Endothelial cell of umbilical vein (primary cell): Measurements from ENCODE around the gene KIF20B. TPM values are rescaled to one million over a fixed set of nuclear protein-coding genes. Genes with fewer than 3 reads are reported as not detected.

ENCODE experiments used
- BruUV-seq: library from RNA; stranded (reverse); fragments of 400-500 nt; replicated peaks from 2 replicates; lab custom pipeline; 2021; lab: Mats Ljungman, UMichigan
- CTCF ChIA-PET: fragments of 300-600, 350-600 bp; sonication (Branson Sonifier 250); formaldehyde crosslinking; loops from one replicate; lab custom pipeline; 2021; ENCODE audit warnings: antibody characterized with exemption, inconsistent platforms; lab: Charles Lee
- POLR2A ChIA-PET: fragments of 300-600, 350-600 bp; sonication (Branson Sonifier 250); formaldehyde crosslinking; loops from one replicate; lab custom pipeline; 2021; ENCODE audit warnings: antibody characterized with exemption, inconsistent platforms; lab: Charles Lee
- DNase-seq: peaks from one replicate; pipeline ENCODE4 v3.0.0-alpha.2; 2011; ENCODE audit warnings: low read depth, low spot score
- FAIRE-seq: peaks from 2 replicates; lab custom pipeline; 2011; peaks lifted over from hg19 to GRCh38; lab: Jason Lieb, UNC
- H2AFZ ChIP-seq: 2 replicates; pipeline ENCODE4 v1.6.0; 2012; ENCODE audit warnings: low read depth, low read length, control low read depth, inconsistent platforms
- H3K27ac ChIP-seq: 2 replicates; pipeline ENCODE4 v1.5.1; 2011; ENCODE audit warnings: low read depth, mild to moderate bottlenecking, control low read depth, low read length, moderate library complexity; ENCODE audit not compliant: insufficient read depth
- H3K27me3 ChIP-seq, 2 experiments: 2 replicates each; pipeline versions ENCODE4 v1.6.0 to v1.6.1; 2011; ENCODE audit warnings: low read length in 2 of 2, mixed read lengths in 1 of 2; ENCODE audit not compliant: control insufficient read depth in 2 of 2, insufficient read depth in 2 of 2
- H3K36me3 ChIP-seq, 2 experiments: 2 replicates in 1 of 2; 3 replicates in 1 of 2; pipeline ENCODE4 v1.5.1; 2011; ENCODE audit warnings: low read length in 2 of 2, mild to moderate bottlenecking in 1 of 2, moderate library complexity in 1 of 2; ENCODE audit not compliant: control insufficient read depth in 2 of 2, insufficient read depth in 2 of 2; ENCODE audit errors: extremely low read depth in 1 of 2
- H3K4me1 ChIP-seq: 3 replicates; pipeline ENCODE4 v1.5.1; 2011; ENCODE audit warnings: mild to moderate bottlenecking, low read length; ENCODE audit not compliant: control insufficient read depth, insufficient read depth; ENCODE audit errors: extremely low read depth
- H3K4me2 ChIP-seq: 2 replicates; pipeline ENCODE4 v1.6.1; 2011; ENCODE audit warnings: low read length, control low read depth, mixed read lengths; ENCODE audit not compliant: insufficient read depth
- H3K4me3 ChIP-seq, 3 experiments: fragments of 200-600 bp in 1 of 3; sonication (generic), shearing (Covaris generic) in 1 of 3; replicated peaks in 1 of 3; 2 replicates each; pipeline ENCODE4 v1.5.1; 2011 to 2016; ENCODE audit warnings: control low read depth in 3 of 3, low read length in 3 of 3, mild to moderate bottlenecking in 2 of 3, inconsistent platforms in 1 of 3, low read depth in 1 of 3, moderate library complexity in 1 of 3; ENCODE audit not compliant: insufficient read depth in 1 of 3
- H3K79me2 ChIP-seq: 2 replicates; pipeline ENCODE4 v1.6.0; 2012; ENCODE audit warnings: low read length, inconsistent platforms; ENCODE audit not compliant: control insufficient read depth, insufficient read depth
- H3K9ac ChIP-seq: replicated peaks from 2 replicates; pipeline ENCODE3; 2011; ENCODE audit warnings: low read length, control low read depth; ENCODE audit not compliant: insufficient read depth; ENCODE audit errors: extremely low read depth
- H3K9me1 ChIP-seq: replicated peaks from 3 replicates; pipeline ENCODE4 v1.6.0; 2011; ENCODE audit warnings: mild to moderate bottlenecking, low read length; ENCODE audit not compliant: control insufficient read depth, insufficient read depth; ENCODE audit errors: extremely low read depth
- H3K9me3 ChIP-seq: replicated peaks from 2 replicates; pipeline ENCODE4 v1.5.1; 2012; ENCODE audit warnings: low read length, inconsistent platforms; ENCODE audit not compliant: control insufficient read depth, insufficient read depth
- H4K20me1 ChIP-seq: replicated peaks from 2 replicates; pipeline ENCODE3; 2011; ENCODE audit warnings: mild to moderate bottlenecking, low read length; ENCODE audit not compliant: control insufficient read depth, insufficient read depth; ENCODE audit errors: extremely low read depth
- CTCF ChIP-seq, 2 donors: IDR thresholded peaks; 1 replicate in 1 of 2; 2 replicates in 1 of 2; pipeline ENCODE4 v1.5.1; 2011; ENCODE audit warnings: low read length in 2 of 2, mild to moderate bottlenecking in 2 of 2, moderate library complexity in 2 of 2, control low read depth in 1 of 2, inconsistent platforms in 1 of 2, low read depth in 1 of 2; ENCODE audit not compliant: insufficient read depth in 1 of 2; ENCODE audit errors: extremely low read depth in 1 of 2
- JUN ChIP-seq: IDR thresholded peaks from 2 replicates; pipeline ENCODE4 v1.6.1; 2011; ENCODE audit warnings: borderline replicate concordance, low read depth; ENCODE audit not compliant: insufficient read length, insufficient read depth
- MAX ChIP-seq: IDR thresholded peaks from 2 replicates; pipeline ENCODE4 v1.6.1; 2011; ENCODE audit not compliant: insufficient read depth, insufficient read length
- MYC ChIP-seq: IDR thresholded peaks from one replicate; pipeline ENCODE4 v1.6.1; 2011; ENCODE audit warnings: mild to moderate bottlenecking, low read depth, low read length
- POLR2A ChIP-seq: IDR thresholded peaks from 2 replicates; pipeline ENCODE4 v1.6.1; 2012; ENCODE audit warnings: low read depth, mild to moderate bottlenecking, control low read depth, low read length
- POLR2AphosphoS5 ChIP-seq: IDR thresholded peaks from 2 replicates; pipeline ENCODE4 v1.6.1; 2012; ENCODE audit warnings: low read depth, mild to moderate bottlenecking, control low read depth, low read length, moderate library complexity; ENCODE audit not compliant: insufficient read depth
- dilution Hi-C: fragments of 300-500 bp; cut with MboI; formaldehyde crosslinking; loops from one replicate; pipeline ENCODE4 v1.15.0; 2019; ENCODE audit warnings: low sequenced_read_pairs; ENCODE audit not compliant: extremely low pct_ligation_motif_present
- intact Hi-C: fragments of 100-400 bp; cut with micrococcal nuclease; formaldehyde crosslinking; loops from one replicate; pipeline ENCODE4 v1.10.0; 2022
- polyA plus RNA-seq, 4 experiments: library from polyadenylated mRNA; depleted of rRNA in 3 of 4; stranded (reverse) in 3 of 4; unstranded in 1 of 4; fragments of >200 nt; gene quantifications; 2 replicates each; pipeline versions ENCODE4 v1.2.1 to v1.2.3, GENCODE V29; 2011 to 2012; ENCODE audit warnings: missing spikeins in 1 of 4
- total RNA-seq: library from RNA; stranded (reverse); gene quantifications from 2 replicates; pipeline ENCODE4 v1.2.3, GENCODE V29; 2021

Gene KIF20B
- total and polyA plus RNA-seq, 2 donors (not counting 3 experiments of a cell fraction or from before 2014, with no cell fraction given) = 2.6 to 39.7 TPM

DNA sequence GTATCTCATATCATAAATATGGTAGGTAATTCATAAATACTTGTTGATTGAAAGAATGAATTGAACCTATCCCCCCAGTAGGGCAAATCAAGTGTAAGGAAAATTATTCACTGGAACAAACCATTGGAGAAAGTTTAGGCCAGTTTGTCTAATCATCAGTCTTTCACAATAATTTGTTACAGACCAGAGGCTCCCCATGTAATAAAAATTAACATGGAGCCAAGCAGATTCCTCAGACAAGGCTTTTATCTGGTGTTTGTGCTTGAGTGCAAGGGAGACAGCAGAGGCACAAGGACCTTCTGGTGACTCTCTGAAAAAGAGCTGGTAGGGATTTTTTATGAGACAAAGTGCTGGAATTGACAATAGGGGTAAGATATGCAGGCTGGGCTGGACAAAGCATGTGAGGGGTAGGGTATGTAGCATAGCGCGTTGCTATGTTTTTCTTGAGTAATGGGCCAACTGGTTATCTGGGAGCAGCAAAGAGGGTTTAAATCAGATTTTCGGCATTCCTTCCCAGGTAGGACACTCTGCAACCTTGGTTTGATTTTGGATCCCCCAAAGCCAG, 48.5 kb upstream of the KIF20B start:
- FAIRE-seq = no peak
- Histone ChIP-seq H3K27me3 (peaks cover 4 to 5% of the 10 kb centered on the region in 2 experiments), H3K79me2 (no peaks in the 10 kb centered on the region), H3K4me1 (no peaks in the 10 kb centered on the region), H3K4me2 (no peak overlapping the region), H3K36me3 (no peaks in the 10 kb centered on the region), H3K9ac (no peak overlapping the region), H4K20me1 (no peaks in the 10 kb centered on the region), H3K9me1 (no peaks in the 10 kb centered on the region), H3K9me3 (no peaks in the 10 kb centered on the region), H3K4me3 (no peak overlapping the region), H3K27ac (no peak overlapping the region), H2AFZ (no peak overlapping the region)
- TF ChIP-seq JUN (no peak), POLR2A (no peak), CTCF (IDR thresholded peaks at IDR 0.05; ENCODE audit: extremely low read depth in 1 of 2, insufficient read depth in 1 of 2, low read depth in 1 of 2, low read length in 2 of 2) (no peak), MYC (no peak), POLR2AphosphoS5 (no peak), MAX (no peak)
- ChIA-PET CTCF (no interaction called here), POLR2A (no interaction called here)
- intact Hi-C loops = no loop called here
- no TSS peak for BruUV-seq
- dilution Hi-C loops = no loop called here
- no peak for DNase-seq
